Head of caudate nucleus (tissue), 42 donors: Measurements from ENCODE around the gene FHOD3.
A peak's percentile ranks its signal among the peaks of the same experiment; 100 is the strongest.
"Not testable (repeated sequence)": the region's sequence is repeated elsewhere in the genome, so short reads cannot be mapped to it uniquely, and the experiment has no call there.

ENCODE experiments used
- DNase-seq, 42 donors: peaks; one replicate each; pipeline versions ENCODE4 v3.0.0 to v3.0.0-alpha.2; 2020 to 2021; ENCODE audit warnings: mixed read lengths in 7 of 42
- intact Hi-C: fragments of 100-400 bp; cut with DNase I; formaldehyde crosslinking; loops from one replicate; pipeline ENCODE4 v1.15.0; 2022

Gene FHOD3

GRCh38 chr18:36757991-36758390 lies 460.5 kb downstream of the FHOD3 start:
- DNase-seq, result no peak
- intact Hi-C loops, result loop anchor here (5.0 kb wide), 1 partner anchor 66 kb away; no protein-coding TSS in a partner anchor

GRCh38 chr18:36758623-36759022 lies 461.1 kb downstream of the FHOD3 start:
- no peak for DNase-seq
- intact Hi-C loops, result loop anchor here (5.0 kb wide), 1 partner anchor 66 kb away; no protein-coding TSS in a partner anchor

DNA sequence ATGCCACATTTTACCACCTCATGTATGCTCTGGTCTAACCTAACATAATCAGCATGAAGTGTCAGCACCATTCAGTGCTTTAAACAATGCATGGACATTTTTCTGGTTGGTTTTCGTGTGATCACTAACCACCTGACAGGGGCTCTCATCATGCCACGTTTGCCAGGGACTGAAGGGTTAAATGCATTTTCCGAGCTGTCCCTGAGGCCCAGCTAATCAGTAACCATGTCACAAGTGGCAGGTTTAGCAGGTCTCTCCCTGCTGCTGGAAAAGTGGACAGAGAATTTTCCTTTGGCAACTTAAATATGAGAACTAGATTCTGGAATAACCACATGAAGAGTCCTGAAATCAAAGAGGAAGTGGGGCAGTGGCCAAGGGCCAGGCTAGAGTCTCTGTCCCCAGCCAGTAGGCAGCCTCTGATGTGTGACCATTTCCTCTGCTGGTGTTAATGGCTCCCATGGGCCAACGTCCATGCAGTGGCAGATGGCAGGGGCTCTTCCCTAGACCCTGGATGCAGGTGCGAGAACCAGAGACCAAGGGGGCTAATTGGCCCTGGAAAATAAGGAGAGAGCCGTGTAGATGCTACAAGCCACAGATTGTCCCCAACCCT lies 461.8 kb downstream of the FHOD3 start:
- intact Hi-C loops, result loop anchor here (5.0 kb wide), 1 partner anchor 67 kb away; no protein-coding TSS in a partner anchor
- no peak for DNase-seq

DNA sequence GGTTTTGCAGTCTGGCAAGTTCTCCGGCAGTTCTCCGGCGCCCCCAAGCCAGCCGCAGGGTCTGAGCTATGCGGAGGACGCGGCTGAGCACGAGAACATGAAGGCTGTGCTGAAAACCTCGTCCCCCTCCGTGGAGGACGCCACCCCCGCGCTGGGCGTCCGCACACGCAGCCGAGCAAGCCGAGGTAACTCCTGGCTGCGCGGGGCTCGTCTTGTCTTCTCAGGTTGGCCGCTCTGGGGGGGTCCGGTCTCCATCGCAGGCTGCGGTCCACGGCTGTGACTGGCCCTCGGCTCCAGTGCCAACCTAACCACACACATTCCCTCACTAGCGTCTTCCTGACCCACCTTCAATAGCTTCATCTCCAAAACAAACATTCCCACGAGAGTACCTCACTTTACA lies 463.1 kb downstream of the FHOD3 start:
- no peak for DNase-seq
- intact Hi-C loops, result no loop called here

GRCh38 chr18:36761186-36761698 lies 463.7 kb downstream of the FHOD3 start:
- intact Hi-C loops, result no loop called here
- DNase-seq, result no peak

DNA sequence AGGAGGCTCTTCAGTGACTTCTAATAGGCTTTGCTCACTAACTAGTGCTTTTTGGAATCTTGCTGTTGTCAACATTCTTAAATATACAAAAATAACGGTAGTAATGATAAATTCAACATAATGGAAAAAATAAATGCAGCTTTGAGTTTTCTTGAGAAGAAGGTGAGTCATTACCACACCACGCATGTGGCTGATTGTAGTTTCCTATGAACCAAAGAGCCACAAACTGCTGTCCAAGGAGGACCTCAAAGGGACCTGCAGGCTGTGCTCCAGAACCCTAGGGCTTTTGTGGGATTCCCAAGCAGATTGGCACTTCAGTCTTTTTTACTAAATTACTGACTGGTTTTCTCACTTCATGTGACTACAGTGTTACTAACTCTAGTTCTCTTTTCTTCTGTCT lies 464.6 kb downstream of the FHOD3 start:
- intact Hi-C loops, result no loop called here
- DNase-seq, result no peak

- DNase-seq, intact Hi-C loops: not testable (repeated sequence)
These were observed 465.5 kb downstream of the FHOD3 start for GRCh38 chr18:36762965-36763364.

- DNase-seq, result no peak
- intact Hi-C loops, result no loop called here
These were observed 469.3 kb downstream of the FHOD3 start for GRCh38 chr18:36766836-36767235.

DNA sequence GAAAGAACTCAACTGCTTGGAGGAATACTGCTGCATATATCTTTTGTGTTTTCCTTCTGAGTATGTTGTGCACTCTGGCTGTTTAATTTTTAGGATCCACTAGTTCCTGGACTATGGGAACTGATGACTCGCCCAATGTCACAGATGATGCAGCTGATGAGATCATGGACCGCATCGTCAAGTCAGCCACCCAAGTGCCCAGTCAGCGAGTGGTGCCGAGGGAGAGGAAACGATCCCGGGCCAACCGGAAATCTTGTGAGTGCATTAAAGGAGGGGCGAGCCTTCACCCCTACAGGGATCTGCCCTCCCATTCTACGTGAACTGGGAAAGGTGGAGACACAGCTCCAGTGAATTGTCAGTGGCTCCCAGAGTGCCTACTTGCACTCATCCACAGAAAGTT lies 471.7 kb downstream of the FHOD3 start:
- intact Hi-C loops, result no loop called here
- DNase-seq, result no peak

- peak in 3 of 42 donors; percentile 7 to 50 (median 36) for DNase-seq
- intact Hi-C loops, result no loop called here
These were observed 472.2 kb downstream of the FHOD3 start for GRCh38 chr18:36769611-36770314.

DNA sequence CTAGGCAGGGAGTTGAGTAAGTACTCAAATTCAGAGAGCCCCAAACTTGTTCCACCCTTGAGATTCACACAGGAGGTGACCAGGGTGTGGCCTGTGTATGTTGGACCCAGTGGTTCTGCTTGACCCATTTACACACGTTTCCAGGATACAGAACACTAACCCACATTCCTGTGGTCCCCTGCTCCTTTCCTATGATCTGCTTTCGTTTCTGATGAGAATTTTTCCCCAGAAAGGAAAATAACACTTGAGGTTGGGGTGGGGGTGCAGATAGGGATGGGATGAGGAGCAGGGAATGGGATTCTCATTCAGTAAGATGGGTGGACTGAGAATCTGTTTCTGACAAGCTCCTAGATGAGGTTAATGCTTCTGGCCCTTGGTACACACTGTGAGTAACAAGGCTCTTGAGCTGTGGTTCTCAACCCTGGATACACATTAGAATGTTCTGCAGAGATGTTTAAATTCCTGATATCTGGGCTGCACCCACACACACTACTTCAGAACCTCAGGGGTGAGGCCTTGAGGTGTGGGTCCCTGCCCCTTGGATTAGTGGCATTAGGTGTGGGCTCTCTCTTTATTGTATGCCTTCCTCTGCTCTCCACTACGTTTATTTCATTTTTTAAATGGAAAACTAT lies 472.9 kb downstream of the FHOD3 start:
- no peak for DNase-seq
- intact Hi-C loops, result no loop called here

GRCh38 chr18:36771245-36771644 lies 473.7 kb downstream of the FHOD3 start:
- intact Hi-C loops, result no loop called here
- DNase-seq, result no peak

DNA sequence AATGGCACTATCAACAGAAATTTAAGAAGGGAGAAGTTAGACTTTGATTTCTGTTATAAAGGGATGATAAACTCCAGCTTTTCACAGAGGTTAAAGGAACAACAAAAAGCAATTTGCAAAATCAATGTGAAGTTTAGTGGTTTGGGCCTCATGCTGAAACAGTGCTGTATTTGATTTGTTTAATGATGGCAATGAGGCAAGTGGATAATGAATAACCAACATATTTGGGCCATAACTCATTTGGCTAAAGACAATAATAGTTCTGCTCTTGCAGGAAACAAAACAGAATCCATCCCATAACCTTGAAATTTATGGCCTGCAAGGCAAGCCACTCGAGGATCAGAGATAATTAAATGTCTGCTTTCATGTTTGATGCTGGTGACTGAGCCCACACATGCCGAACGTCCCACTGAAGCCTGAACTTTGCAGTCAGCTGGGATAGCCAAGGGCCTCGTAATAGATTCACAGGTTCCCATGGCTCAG lies 474.8 kb downstream of the FHOD3 start:
- DNase-seq, result no peak
- intact Hi-C loops, result no loop called here

GRCh38 chr18:36775396-36775795 lies 477.9 kb downstream of the FHOD3 start:
- DNase-seq, result no peak
- intact Hi-C loops, result no loop called here

DNA sequence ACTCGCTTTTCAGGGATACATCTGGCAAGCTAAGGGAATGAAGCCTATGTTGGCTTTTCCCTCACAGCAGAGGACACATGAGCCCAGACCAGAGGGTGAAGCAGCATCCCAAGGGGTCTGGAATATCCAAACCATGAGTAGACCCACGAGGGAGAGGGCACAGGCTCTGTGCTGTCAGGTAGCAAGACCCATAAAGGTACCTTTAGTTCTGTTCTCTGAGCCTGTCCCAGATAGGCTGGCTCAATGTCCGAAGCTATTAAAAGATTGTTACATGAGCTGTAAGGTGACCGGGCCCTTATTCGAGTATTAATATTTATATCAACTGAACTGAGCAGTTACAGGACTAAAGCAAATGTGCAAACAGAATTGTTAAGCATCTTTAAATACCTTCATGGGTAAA lies 479.1 kb downstream of the FHOD3 start:
- intact Hi-C loops, result no loop called here
- no peak for DNase-seq

- intact Hi-C loops, result no loop called here
- DNase-seq, result no peak
These were observed 480.1 kb downstream of the FHOD3 start for GRCh38 chr18:36777566-36777965.

GRCh38 chr18:36780748-36781147 lies 483.2 kb downstream of the FHOD3 start:
- no peak for DNase-seq
- intact Hi-C loops, result no loop called here

- DNase-seq, result no peak
- intact Hi-C loops, result no loop called here
These were observed 485.2 kb downstream of the FHOD3 start for GRCh38 chr18:36782710-36783109.

DNA sequence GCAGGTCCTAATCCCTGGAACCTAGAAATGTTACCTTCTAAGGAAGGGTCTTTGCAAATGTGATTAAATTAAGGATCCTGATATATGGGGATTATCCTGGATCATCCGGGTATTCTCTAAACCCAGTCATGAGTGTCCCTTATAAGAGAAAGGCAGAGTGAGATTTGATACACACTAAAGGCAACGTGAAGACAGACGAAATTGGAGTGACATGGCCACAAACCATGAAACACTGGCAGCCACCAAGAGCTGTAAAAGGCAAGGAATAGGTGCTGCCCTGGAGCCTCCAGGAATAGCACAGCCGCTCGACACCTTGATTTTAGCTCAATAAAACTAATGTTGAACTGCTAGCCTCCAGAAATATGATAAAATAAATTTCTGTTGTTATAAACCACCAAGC lies 486.3 kb downstream of the FHOD3 start:
- intact Hi-C loops, result no loop called here
- no peak for DNase-seq

DNA sequence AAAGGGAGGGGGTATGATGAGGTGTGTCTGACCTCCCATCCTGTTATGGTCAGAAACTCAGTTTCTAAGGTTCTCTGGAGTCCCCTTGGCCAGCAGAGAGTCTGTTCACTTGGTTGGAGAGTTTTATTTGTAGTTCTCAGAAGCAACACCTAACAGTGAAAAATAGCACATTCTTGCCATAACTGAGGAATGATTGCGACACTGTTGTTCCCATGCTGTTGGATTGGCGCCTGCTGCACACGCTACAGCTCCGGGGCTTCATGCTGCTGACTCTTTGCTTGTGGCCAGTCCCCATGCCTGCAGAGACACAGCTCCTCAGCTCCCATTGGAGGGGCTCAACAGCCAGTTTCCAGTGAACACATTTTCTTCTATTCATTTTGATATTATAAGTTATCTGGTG lies 489.2 kb downstream of the FHOD3 start:
- DNase-seq, result no peak
- intact Hi-C loops, result no loop called here
